Measurements from ENCODE around the gene CARM1. TPM values are rescaled to one million over a fixed set of nuclear protein-coding genes. Genes with fewer than 3 reads are reported as not detected.

CARM1 gene
- total and polyA plus RNA-seq, 2 of the 13 experiments (the other 11 are each of a cell fraction or from before 2014, with no cell fraction given), result 27.6 to 55.8 TPM

GRCh38 chr19:10836479-10837330 lies 34.6 kb upstream of the CARM1 start (continued):
- TF ChIP-seq ZNF432 (CRISPR knock-in tag; IDR thresholded peaks at IDR 0.05; ENCODE audit: borderline replicate concordance), result no peak
- no peak for TF ChIP-seq ATAD3A (CRISPR knock-in tag; IDR thresholded peaks at IDR 0.05)
- 0 out of 2 replicates have a peak, but pooled peaks have one; percentile 10 for TF ChIP-seq SAP130 (CRISPR knock-in tag; IDR thresholded peaks at IDR 0.05; ENCODE audit: low read depth)
- TF ChIP-seq HDAC1 (CRISPR knock-in tag; IDR thresholded peaks at IDR 0.05), result peak; percentile 18; the same call in 1 of the 2 replicates
- peak; percentile 27; the same call in 1 of the 2 replicates for TF ChIP-seq HDAC2 (CRISPR knock-in tag; IDR thresholded peaks at IDR 0.05)
- TF ChIP-seq ZNF44 (CRISPR knock-in tag; IDR thresholded peaks at IDR 0.05), result peak; percentile 71; the same call in 1 of the 2 replicates
- peak; percentile 82; the same call in 1 of the 2 replicates for TF ChIP-seq RNF2 (conservative IDR thresholded peaks at IDR 0.05; ENCODE audit: low read depth)
- TF ChIP-seq JUNB (CRISPR knock-in tag; IDR thresholded peaks at IDR 0.05; ENCODE audit: borderline replicate concordance), result peak; percentile 61; the same call in 1 of the 2 replicates
- no peak for TF ChIP-seq PHB2 (IDR thresholded peaks at IDR 0.05; ENCODE audit: partially characterized antibody)
- TF ChIP-seq ZNF629 (CRISPR knock-in tag; conservative IDR thresholded peaks at IDR 0.05), result peak; percentile 91
- TF ChIP-seq THAP11 (CRISPR knock-in tag; IDR thresholded peaks at IDR 0.05), result peak; percentile 72
- TF ChIP-seq ZNF292 (CRISPR knock-in tag; IDR thresholded peaks at IDR 0.05; ENCODE audit: borderline replicate concordance, low read depth), result no peak
- TF ChIP-seq ZNF354B (CRISPR knock-in tag; IDR thresholded peaks at IDR 0.05), result no peak; the same call in 1 of the 2 replicates
- no peak; the same call in none of the 2 replicates for TF ChIP-seq ZNF792 (CRISPR knock-in tag; IDR thresholded peaks at IDR 0.05)
- 0 out of 2 replicates have a peak, but pooled peaks have one; percentile 52 for TF ChIP-seq ZNF30 (CRISPR knock-in tag; IDR thresholded peaks at IDR 0.05)
- peak; percentile 68 for TF ChIP-seq BCL3 (CRISPR knock-in tag; IDR thresholded peaks at IDR 0.05)
- peak; percentile 76; the same call in 1 of the 2 replicates for TF ChIP-seq CHD4 (IDR thresholded peaks at IDR 0.05; ENCODE audit: borderline replicate concordance, low read length)
- TF ChIP-seq MXI1 (IDR thresholded peaks at IDR 0.05; ENCODE audit: borderline replicate concordance, low read depth, low read length), result peak; percentile 69; the same call in 1 of the 3 replicates
- TF ChIP-seq, protein P1, sequence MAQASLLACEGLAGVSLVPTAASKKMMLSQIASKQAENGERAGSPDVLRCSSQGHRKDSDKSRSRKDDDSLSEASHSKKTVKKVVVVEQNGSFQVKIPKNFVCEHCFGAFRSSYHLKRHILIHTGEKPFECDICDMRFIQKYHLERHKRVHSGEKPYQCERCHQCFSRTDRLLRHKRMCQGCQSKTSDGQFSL (CRISPR knock-in tag; IDR thresholded peaks at IDR 0.05), result peak; percentile 36
- peak; percentile 19; the same call in 1 of the 2 replicates for TF ChIP-seq ZNF75D (CRISPR knock-in tag; IDR thresholded peaks at IDR 0.05; ENCODE audit: borderline replicate concordance)
- TF ChIP-seq NFATC3 (CRISPR knock-in tag; IDR thresholded peaks at IDR 0.05), result peak; percentile 96
- TF ChIP-seq ZNF143 (CRISPR knock-in tag; IDR thresholded peaks at IDR 0.05), result peak; percentile 90
- TF ChIP-seq PLRG1 (conservative IDR thresholded peaks at IDR 0.05), result no peak
- no peak for TF ChIP-seq PHF5A (CRISPR knock-in tag; IDR thresholded peaks at IDR 0.05; ENCODE audit: low read depth, unreplicated experiment)
- TF ChIP-seq, protein P2, sequence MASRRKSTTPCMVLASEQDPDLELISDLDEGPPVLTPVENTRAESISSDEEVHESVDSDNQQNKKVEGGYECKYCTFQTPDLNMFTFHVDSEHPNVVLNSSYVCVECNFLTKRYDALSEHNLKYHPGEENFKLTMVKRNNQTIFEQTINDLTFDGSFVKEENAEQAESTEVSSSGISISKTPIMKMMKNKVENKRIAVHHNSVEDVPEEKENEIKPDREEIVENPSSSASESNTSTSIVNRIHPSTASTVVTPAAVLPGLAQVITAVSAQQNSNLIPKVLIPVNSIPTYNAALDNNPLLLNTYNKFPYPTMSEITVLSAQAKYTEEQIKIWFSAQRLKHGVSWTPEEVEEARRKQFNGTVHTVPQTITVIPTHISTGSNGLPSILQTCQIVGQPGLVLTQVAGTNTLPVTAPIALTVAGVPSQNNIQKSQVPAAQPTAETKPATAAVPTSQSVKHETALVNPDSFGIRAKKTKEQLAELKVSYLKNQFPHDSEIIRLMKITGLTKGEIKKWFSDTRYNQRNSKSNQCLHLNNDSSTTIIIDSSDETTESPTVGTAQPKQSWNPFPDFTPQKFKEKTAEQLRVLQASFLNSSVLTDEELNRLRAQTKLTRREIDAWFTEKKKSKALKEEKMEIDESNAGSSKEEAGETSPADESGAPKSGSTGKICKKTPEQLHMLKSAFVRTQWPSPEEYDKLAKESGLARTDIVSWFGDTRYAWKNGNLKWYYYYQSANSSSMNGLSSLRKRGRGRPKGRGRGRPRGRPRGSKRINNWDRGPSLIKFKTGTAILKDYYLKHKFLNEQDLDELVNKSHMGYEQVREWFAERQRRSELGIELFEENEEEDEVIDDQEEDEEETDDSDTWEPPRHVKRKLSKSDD (CRISPR knock-in tag; IDR thresholded peaks at IDR 0.05; ENCODE audit: low read depth), result 0 out of 2 replicates have a peak, but pooled peaks have one; percentile 44
- TF ChIP-seq REL (CRISPR knock-in tag; conservative IDR thresholded peaks at IDR 0.05), result peak; percentile 26; the same call in 1 of the 2 replicates
- peak; percentile 47; the same call in 1 of the 2 replicates for TF ChIP-seq NR1H2 (CRISPR knock-in tag; IDR thresholded peaks at IDR 0.05; ENCODE audit: borderline replicate concordance, low read depth)
